ENCODE results near the gene PRR5.
"Not testable (repeated sequence)": the region's sequence is repeated elsewhere in the genome, so short reads cannot be mapped to it uniquely, and the experiment has no call there.

The PRR5 gene

DNA sequence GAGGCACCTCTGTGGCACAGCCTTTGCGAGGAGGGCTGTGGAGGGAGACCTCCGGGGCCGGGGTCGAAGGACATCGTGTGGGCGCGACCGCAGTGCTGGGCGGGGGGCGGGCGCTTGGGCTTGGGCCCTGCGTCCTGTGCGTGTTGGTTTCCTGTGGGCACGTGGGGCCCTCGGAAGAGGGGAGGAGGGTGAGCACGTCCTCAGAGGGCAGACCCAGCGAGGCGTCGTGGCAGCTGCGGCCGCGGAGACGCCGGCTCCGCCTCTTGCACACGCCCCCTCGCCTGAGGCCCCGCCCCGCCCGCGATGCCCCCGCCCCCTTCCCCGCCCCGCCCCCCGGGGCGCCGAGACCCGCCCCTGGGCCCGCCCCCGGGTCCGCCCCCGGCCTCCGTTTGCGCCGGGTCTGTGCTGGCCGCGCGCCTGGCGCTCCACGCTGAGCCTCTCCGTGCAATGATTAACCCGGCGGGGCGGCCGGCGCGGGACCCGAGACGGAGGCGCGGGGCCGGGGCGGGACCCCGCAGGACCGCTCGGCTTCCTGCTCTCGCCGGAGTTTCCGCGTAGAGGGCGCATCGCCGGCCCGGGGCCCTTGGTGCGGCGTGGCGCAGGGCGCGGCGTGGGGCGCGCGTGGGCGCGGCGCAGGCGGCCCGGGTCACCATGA lies at the start of gene PRR5:
PRR5 (plus strand) TSS at position 381 of the 655 bp plus-strand sequence; CDS start at position 652, 271 bp downstream.
- DNase-seq = no peak

GRCh38 chr22:44652866-44653265 lies 49.1 kb upstream of the PRR5 start:
- not testable (repeated sequence) for DNase-seq

DNA sequence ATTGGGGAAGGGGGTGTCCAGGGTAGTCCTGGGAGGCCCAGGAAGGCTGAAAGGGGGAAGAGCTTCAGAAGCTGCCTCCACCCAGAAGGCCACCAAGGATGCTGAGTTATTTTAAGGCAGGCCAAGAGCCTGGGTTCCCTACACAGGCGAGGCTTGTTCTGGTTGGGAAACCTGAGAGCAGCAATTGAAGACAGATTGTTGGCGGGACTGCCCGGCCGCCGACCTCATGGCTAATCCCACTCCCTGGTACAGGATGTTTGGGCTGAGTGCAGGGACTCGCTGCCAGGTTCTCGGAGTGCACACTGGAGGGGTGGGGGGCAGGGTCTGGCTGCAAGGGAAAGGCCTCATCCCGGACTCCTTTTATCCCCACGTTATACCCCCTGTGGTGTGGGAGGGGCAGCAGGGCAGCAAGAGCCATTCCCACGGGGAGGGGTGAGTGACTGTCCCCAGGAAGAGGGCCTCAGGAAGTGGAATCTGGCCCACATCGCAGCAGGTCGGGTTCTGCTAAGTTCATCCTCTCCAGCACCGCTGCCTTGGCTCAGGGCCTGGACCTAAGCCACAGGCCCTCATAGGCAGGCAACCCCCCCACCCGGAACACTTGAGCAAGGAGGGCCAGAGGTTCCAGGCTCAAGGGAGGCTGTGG lies 43.6 kb upstream of the PRR5 start:
- no peak for DNase-seq

- no peak for DNase-seq
These were observed 42.9 kb upstream of the PRR5 start for GRCh38 chr22:44659140-44659539.

- no peak for DNase-seq
These were observed 41.8 kb upstream of the PRR5 start for GRCh38 chr22:44660051-44660830.

GRCh38 chr22:44661070-44661469 lies 40.9 kb upstream of the PRR5 start:
- DNase-seq = no peak

GRCh38 chr22:44661659-44662569 lies 40.1 kb upstream of the PRR5 start:
- DNase-seq = no peak

- DNase-seq = no peak
These were observed 38.6 kb upstream of the PRR5 start for GRCh38 chr22:44663256-44663999.

DNA sequence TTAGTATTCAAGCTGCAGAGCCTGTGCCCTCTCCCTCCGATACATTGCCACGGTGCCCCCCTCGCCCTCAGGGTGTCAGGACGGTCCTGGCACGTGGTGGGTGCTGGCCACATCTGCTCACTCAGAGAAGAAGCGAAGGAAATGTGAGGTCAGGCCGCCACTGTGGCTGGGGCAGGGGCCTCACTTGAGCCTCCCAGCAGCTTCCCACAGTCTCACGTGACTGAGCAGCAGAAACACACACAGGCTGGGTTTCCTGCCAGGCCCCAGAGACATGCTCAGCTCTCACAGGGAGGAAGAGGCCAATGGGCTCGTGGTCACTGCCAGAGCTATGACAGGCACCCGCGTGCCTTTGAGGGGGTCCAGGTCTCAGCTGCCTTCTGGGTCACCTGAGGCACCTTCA lies 37.9 kb upstream of the PRR5 start:
- no peak for DNase-seq

DNA sequence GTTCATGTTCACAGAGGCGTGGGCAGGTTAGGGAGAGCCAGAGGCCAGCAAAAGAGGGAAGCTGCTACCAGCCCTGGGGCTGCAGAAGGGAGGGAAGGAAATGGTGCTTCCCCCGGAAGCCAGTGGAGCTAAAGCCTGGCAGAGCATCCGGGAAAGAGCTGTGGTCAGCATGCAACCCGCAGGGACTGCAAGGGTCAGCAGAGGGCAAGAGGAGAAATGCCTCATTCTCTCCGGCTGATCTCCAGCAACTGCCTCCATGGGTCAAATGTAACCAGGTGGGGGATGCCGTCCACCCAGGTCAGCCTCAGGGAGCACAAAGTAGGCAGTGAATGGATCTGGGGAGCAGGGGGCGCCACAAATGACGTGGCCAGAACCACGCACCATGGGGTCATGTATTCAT lies 36.9 kb upstream of the PRR5 start:
- DNase-seq = no peak

- no peak for DNase-seq
These were observed 35.8 kb upstream of the PRR5 start for GRCh38 chr22:44666207-44666585.

DNA sequence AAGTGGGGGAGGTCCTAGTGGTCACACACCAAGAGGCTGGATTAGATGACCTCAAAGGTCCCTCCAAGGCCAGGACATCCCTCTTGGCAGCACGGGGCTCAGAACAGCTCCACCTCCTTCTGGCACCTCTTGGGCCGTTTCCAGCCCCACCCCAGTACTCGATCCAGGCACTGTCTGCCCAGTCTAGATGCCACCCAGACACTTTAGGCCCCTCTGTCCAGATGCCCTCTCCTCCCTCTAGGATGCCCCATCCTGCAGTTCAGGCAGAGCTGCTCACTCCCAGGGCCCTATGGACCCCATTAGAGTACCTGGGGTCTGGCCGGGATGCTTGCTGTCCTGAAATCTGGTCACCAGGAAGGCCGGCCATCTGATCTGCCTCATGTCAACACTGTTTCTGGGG lies 34.7 kb upstream of the PRR5 start:
- no peak for DNase-seq

DNA sequence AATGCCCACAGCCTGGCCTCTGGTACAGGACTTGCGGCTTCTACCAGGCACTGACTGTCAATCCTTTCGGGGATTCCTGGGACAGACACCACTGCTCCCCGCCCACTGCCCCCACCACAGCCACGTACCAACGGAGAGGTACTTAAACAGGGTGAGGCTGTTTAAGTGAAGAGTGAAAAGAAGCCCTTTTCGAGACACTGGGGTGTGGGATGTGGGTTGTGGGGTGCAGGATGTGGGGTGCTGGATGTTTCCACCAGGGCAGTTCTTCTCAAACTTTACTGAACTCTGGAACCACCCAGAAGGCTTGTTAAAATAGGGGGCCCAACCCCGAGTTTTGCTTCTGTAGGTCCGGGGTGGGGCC lies 34.2 kb upstream of the PRR5 start:
- no peak for DNase-seq

DNA sequence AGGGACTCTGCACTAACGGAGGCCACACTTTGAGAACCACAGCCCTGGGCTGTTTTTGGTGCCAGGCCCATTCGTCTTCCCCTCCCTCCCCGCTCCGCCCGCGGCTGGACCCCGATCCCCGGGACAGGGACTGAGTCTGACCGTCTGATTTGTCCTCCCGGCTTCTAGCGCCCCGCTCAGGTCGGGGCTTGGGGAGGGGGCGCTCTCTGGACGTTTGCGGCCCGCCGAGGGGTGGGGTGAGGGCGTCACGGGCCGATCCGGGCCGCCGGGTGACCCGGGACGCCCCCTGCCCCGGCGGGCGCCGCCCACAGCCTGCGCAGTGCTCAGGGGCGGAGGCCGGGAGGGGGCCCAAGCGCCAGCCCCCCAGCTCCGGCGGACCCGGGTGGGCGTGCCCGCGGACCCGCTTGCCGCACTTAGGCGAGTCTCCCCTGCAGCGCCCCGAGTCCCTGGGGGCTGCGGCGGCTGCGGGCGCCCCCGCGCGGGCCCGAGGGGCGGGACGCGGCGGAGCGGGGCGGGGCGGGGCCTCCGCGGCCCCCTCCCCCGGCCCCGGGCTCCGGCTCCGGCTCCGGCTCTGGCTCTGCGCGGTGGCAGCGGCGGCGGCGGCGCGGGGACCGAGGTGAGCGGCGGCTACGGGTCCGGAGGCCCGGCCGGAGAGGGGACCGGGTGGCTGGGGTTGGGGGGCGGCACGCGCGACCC lies 33.7 kb upstream of the PRR5 start:
- no peak for DNase-seq

GRCh38 chr22:44668886-44669521 lies 33.0 kb upstream of the PRR5 start:
- DNase-seq = no peak

- no peak for DNase-seq
These were observed 32.4 kb upstream of the PRR5 start for GRCh38 chr22:44669561-44669976.

DNA sequence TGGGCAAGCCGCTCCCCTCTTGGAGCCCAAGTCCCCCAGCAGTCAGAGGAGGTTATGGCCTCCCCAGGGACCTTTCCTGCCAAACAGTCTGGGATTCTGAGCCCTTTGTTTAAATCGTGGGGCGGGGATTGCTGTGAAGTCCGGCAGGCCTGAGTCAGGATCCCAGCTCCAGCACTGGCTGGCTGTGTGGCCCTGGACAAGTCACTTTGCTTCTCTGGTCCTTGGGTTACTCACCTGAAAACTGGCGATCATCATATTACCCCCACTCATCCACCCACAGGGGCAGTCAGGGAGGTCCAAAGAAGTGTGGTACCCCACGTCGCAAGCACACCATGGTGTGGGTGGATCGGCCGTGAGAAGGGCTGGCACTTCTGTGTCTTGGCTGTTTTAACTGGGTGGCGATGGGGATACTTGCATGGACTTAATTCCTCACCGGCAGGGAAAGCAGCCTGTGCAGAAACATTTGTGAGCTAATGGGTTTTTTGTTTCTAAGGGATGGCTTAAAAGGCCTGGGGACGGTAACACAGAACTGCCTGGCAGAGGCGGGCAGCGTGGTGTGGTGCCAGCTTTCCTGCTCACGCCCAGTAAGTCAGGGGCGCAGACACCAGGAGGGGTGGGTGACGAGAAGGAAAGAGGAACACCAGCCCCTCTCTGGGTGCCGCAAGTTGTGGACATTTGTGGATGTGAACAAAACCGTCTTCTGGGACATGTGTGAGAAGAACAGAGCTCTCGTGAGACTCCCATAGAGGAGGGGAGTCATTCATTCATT lies 31.6 kb upstream of the PRR5 start:
- DNase-seq = no peak

DNA sequence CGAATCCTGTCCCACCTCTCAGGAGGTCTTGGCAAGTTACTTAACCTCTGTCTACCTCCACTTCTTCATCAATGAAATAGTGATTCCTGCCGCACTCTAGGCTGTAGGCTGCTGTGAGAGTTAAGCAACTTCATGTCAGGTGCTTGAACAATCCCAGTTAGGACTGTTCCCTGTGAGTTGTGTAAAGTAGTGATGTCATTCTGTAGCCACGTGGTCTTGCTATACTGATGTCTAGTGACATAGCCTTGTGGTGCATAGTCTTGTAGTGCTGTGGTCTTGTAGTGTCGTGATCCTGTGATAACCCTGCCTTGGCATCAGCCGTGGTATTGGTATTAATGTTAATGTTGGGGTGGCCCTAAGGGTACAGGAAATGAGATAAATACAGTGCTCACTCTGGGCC lies 30.3 kb upstream of the PRR5 start:
- no peak for DNase-seq

- no peak for DNase-seq
These were observed 29.4 kb upstream of the PRR5 start for GRCh38 chr22:44672632-44673031.

DNA sequence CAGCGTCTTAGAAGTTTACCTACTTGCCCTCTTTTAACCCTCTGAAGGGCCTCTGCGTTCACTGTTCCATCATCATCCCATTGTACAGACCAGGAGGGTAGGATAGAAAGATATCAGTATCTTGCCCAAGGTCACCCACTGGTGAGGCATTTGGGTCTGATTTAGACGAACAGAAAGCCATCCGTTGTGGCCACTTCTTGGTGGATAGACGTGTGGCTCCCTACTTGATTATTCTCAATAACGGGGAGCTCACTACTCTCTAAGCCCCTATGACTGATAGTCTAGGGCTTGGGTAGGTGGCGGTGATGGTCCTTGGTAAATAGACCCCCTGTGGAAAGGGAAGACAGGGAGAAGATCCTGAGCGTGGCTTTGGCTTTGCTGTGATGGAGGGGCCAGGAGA lies 28.6 kb upstream of the PRR5 start:
- no peak for DNase-seq
